HK-2 (cell line): ENCODE data around the gene ACVR1.
"Not testable (repeated sequence)": the region's sequence is repeated elsewhere in the genome, so short reads cannot be mapped to it uniquely, and the experiment has no call there.

Experiments
- DNase-seq: peaks from one replicate; pipeline ENCODE4 v3.0.0-alpha.2; 2018; ENCODE audit not compliant: unreplicated experiment

Gene ACVR1

GRCh38 chr2:157827377-157827776 lies 48.8 kb downstream of the ACVR1 start:
- no peak for DNase-seq

GRCh38 chr2:157826644-157827043 lies 49.5 kb downstream of the ACVR1 start:
- not testable (repeated sequence) for DNase-seq

- no peak for DNase-seq
Measured at GRCh38 chr2:157825885-157826284, 50.2 kb downstream of the ACVR1 start.

- DNase-seq, result no peak
Measured at GRCh38 chr2:157822993-157823392, 53.1 kb downstream of the ACVR1 start.

GRCh38 chr2:157822533-157822932 lies 53.6 kb downstream of the ACVR1 start:
- DNase-seq, result no peak

- no peak for DNase-seq
Measured at GRCh38 chr2:157821519-157822131, 54.5 kb downstream of the ACVR1 start.

- no peak for DNase-seq
Measured at GRCh38 chr2:157820193-157820592, 55.9 kb downstream of the ACVR1 start.

- DNase-seq, result no peak
Measured at GRCh38 chr2:157819761-157820160, 56.4 kb downstream of the ACVR1 start.

- DNase-seq, result no peak
Measured at GRCh38 chr2:157818227-157818626, 57.9 kb downstream of the ACVR1 start.

- no peak for DNase-seq
Measured at GRCh38 chr2:157815421-157815820, 60.7 kb downstream of the ACVR1 start.

GRCh38 chr2:157813467-157813866 lies 62.7 kb downstream of the ACVR1 start:
- DNase-seq, result no peak

- DNase-seq, result no peak
Measured at GRCh38 chr2:157810037-157810436, 66.1 kb downstream of the ACVR1 start.

- no peak for DNase-seq
Measured at GRCh38 chr2:157809212-157809611, 66.9 kb downstream of the ACVR1 start.

- no peak for DNase-seq
Measured at GRCh38 chr2:157808421-157808820, 67.7 kb downstream of the ACVR1 start.

- no peak for DNase-seq
Measured at GRCh38 chr2:157806426-157807077, 69.6 kb downstream of the ACVR1 start.

GRCh38 chr2:157805519-157805918 lies 70.6 kb downstream of the ACVR1 start:
- DNase-seq, result no peak

- DNase-seq, result no peak
Measured at GRCh38 chr2:157804355-157804754, 71.8 kb downstream of the ACVR1 start.

GRCh38 chr2:157803952-157804351 lies 72.2 kb downstream of the ACVR1 start:
- DNase-seq, result no peak

- DNase-seq, result no peak
Measured at GRCh38 chr2:157803476-157803875, 72.7 kb downstream of the ACVR1 start.

- DNase-seq, result no peak
Measured at GRCh38 chr2:157800838-157801495, 75.2 kb downstream of the ACVR1 start.

- DNase-seq, result no peak
Measured at GRCh38 chr2:157793053-157793612, 83.0 kb downstream of the ACVR1 start.

GRCh38 chr2:157792335-157793052 lies 83.6 kb downstream of the ACVR1 start:
- DNase-seq, result no peak
